Calu3 (cell line): ENCODE data around the gene MARK3. TPM values are rescaled to one million over a fixed set of nuclear protein-coding genes. Genes with fewer than 3 reads are reported as not detected.

Source experiments
- BruUV-seq: library from RNA; stranded (reverse); fragments of 400-500 nt; replicated peaks from 2 replicates; lab custom pipeline; 2021; lab: Mats Ljungman, UMichigan
- CTCF ChIA-PET: fragments of 300-600 bp; sonication (Branson Sonifier 250); formaldehyde crosslinking; loops from one replicate; lab custom pipeline; 2022; ENCODE audit warnings: antibody characterized with exemption; lab: Charles Lee
- DNase-seq: peaks from one replicate; pipeline ENCODE4 v3.0.0; 2022
- H3K27ac Mint-ChIP-seq: one replicate; pipeline ENCODE4 v1.8.0; 2022; ENCODE audit warnings: mixed read lengths; ENCODE audit not compliant: unreplicated experiment
- H3K27me3 Mint-ChIP-seq: one replicate; pipeline ENCODE4 v1.8.0; 2022; ENCODE audit warnings: mixed read lengths; ENCODE audit not compliant: unreplicated experiment
- H3K36me3 Mint-ChIP-seq: one replicate; pipeline ENCODE4 v1.8.0; 2022; ENCODE audit warnings: mild to moderate bottlenecking, moderate library complexity, mixed read lengths; ENCODE audit not compliant: insufficient read depth, unreplicated experiment
- H3K4me1 Mint-ChIP-seq: one replicate; pipeline ENCODE4 v1.8.0; 2022; ENCODE audit warnings: mild to moderate bottlenecking, low read depth, mixed read lengths; ENCODE audit not compliant: unreplicated experiment
- H3K4me3 Mint-ChIP-seq: one replicate; pipeline ENCODE4 v1.8.0; 2022; ENCODE audit warnings: mild to moderate bottlenecking, low read depth, moderate library complexity, mixed read lengths; ENCODE audit not compliant: unreplicated experiment
- H3K9me3 Mint-ChIP-seq: one replicate; pipeline ENCODE4 v1.8.0; 2022; ENCODE audit warnings: low read depth, mixed read lengths; ENCODE audit not compliant: unreplicated experiment
- intact Hi-C: fragments of 100-400 bp; cut with micrococcal nuclease; formaldehyde crosslinking; loops from one replicate; pipeline ENCODE4 v1.10.0; 2022; ENCODE audit not compliant: unreplicated experiment
- total RNA-seq: library from RNA; stranded (reverse); gene quantifications from 2 replicates; pipeline ENCODE4 v1.2.3, GENCODE V29; 2022
- TF ChIP-seq, protein P1 (sequence below): fragments of 200-600 bp; IDR thresholded peaks from one replicate; pipeline ENCODE4 v1.8.0; 2022; ENCODE audit warnings: antibody characterized with exemption; ENCODE audit not compliant: unreplicated experiment

MARK3 gene
- total RNA-seq, 1 experiment from 2014 or later = 76.0 TPM

- Mint-ChIP-seq H3K9me3 (no peaks in the 10 kb centered on the region), H3K36me3 (peaks cover 9% of the 10 kb centered on the region), H3K4me1 (peaks cover 5% of the 10 kb centered on the region), H3K27me3 (no peaks in the 10 kb centered on the region), H3K27ac (no peak overlapping the region), H3K4me3 (no peak overlapping the region)
- TF ChIP-seq, protein P1, sequence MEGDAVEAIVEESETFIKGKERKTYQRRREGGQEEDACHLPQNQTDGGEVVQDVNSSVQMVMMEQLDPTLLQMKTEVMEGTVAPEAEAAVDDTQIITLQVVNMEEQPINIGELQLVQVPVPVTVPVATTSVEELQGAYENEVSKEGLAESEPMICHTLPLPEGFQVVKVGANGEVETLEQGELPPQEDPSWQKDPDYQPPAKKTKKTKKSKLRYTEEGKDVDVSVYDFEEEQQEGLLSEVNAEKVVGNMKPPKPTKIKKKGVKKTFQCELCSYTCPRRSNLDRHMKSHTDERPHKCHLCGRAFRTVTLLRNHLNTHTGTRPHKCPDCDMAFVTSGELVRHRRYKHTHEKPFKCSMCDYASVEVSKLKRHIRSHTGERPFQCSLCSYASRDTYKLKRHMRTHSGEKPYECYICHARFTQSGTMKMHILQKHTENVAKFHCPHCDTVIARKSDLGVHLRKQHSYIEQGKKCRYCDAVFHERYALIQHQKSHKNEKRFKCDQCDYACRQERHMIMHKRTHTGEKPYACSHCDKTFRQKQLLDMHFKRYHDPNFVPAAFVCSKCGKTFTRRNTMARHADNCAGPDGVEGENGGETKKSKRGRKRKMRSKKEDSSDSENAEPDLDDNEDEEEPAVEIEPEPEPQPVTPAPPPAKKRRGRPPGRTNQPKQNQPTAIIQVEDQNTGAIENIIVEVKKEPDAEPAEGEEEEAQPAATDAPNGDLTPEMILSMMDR = no peak
- BruUV-seq = no TSS peak
- CTCF ChIA-PET = no interaction called here
- intact Hi-C loops = no loop called here
- DNase-seq = no peak
These were observed 166.1 kb downstream of the MARK3 start for GRCh38 chr14:103551338-103551762.

DNA sequence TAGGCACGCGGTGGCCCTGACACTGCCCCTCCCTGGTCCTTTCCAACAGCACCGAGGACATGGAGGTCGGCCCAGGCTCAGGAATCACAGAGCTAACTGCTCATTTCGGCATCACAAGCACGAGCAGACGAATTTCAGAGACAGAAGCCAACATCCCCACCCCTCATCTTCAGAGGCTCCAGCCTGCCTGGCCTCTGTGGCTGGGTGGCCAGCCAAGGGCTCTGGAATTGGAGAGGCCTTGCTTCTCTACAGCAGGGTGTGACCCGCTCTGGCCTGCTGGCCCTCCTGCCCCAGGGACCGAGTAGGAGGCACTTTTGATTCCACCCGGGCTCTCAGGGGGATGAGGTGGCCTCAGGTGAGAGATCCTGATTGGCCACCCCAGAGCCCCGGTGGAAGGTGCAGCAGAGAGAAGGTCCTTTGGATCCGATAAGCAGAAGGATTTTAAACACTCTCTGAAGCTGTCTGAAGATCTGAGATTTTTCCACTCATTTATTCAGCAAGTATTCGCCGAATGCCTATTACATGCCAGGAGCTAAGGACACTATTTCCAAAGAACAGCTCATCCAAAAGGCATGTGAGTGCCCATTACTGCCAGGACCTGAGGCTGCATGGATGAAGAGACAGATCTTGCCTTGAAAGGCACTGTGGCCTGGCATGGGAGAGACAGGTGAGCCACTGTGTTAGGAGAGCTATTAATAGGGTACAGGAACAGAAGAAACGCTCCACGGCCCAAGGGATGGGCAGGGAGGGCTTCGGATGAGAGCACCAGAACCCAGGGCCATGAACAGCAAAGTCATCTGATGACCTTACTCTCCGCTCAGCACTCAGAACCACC, 167.0 kb downstream of the MARK3 start:
- Mint-ChIP-seq H3K27me3 (no peaks in the 10 kb centered on the region), H3K9me3 (no peaks in the 10 kb centered on the region), H3K4me1 (peaks cover 5% of the 10 kb centered on the region), H3K27ac (no peak overlapping the region), H3K36me3 (peaks cover 9% of the 10 kb centered on the region), H3K4me3 (no peak overlapping the region)
- BruUV-seq = no TSS peak
- TF ChIP-seq, protein P1 = no peak
- intact Hi-C loops = no loop called here
- DNase-seq = no peak
- CTCF ChIA-PET = interaction anchor here (1.2 kb wide), 1 partner anchor 10 kb away, joined by 5 read pairs; the partner anchor contains the start of genes BAG5 and COA8

DNA sequence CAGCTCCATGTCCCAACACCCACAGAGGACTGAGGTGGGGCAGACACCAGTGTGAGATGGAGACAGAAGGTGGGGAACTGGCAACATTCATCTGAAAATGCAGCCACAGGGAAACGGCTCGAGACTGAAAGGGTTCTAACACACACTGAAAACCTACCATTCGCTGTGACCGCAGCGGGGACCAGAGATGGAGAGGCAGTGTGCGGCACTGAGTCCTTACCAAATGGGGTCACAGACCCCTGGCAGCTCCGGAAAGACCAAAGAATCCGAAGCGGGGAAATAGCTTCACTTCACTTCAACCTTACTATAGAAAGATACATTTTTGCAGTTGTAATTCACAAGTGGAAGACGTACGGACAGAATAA, 167.6 kb downstream of the MARK3 start:
- CTCF ChIA-PET = interaction anchor here (1.2 kb wide), 1 partner anchor 9 kb away, joined by 5 read pairs; the partner anchor contains the start of genes BAG5 and COA8
- BruUV-seq = no TSS peak
- no peaks in the 10 kb centered on the region for H3K9me3 Mint-ChIP-seq
- intact Hi-C loops = no loop called here
- no peak overlapping the region for H3K27ac Mint-ChIP-seq
- peaks cover 9% of the 10 kb centered on the region for H3K36me3 Mint-ChIP-seq
- no peak for DNase-seq
- no peaks in the 10 kb centered on the region for H3K27me3 Mint-ChIP-seq
- H3K4me3 Mint-ChIP-seq = no peak overlapping the region
- TF ChIP-seq, protein P1 = no peak
- H3K4me1 Mint-ChIP-seq = peaks cover 5% of the 10 kb centered on the region

Other genes with a start within 250 kb of the MARK3 start
- 327 and 328 TPM in 2 replicates for gene EIF5, start 51.2 kb upstream of the MARK3 start, total RNA-seq
- gene CKB, start 137.4 kb downstream of the MARK3 start, total RNA-seq = 27.0 and 28.2 TPM in 2 replicates
- 25.9 and 28.0 TPM in 2 replicates for gene TRMT61A, start 143.8 kb downstream of the MARK3 start, total RNA-seq
- 36.5 and 38.4 TPM in 2 replicates for gene BAG5, start 177.2 kb downstream of the MARK3 start, total RNA-seq
- gene COA8, start 177.5 kb downstream of the MARK3 start, total RNA-seq = 29.1 and 37.2 TPM in 2 replicates
- gene KLC1, start 243.8 kb downstream of the MARK3 start, total RNA-seq = 124 and 128 TPM in 2 replicates